ENCODE results near the gene CRMP1. TPM values are rescaled to one million over a fixed set of nuclear protein-coding genes. Genes with fewer than 3 reads are reported as not detected.

CRMP1 gene
- total RNA-seq, 1 donor from 2014 or later: 1.9 TPM

DNA sequence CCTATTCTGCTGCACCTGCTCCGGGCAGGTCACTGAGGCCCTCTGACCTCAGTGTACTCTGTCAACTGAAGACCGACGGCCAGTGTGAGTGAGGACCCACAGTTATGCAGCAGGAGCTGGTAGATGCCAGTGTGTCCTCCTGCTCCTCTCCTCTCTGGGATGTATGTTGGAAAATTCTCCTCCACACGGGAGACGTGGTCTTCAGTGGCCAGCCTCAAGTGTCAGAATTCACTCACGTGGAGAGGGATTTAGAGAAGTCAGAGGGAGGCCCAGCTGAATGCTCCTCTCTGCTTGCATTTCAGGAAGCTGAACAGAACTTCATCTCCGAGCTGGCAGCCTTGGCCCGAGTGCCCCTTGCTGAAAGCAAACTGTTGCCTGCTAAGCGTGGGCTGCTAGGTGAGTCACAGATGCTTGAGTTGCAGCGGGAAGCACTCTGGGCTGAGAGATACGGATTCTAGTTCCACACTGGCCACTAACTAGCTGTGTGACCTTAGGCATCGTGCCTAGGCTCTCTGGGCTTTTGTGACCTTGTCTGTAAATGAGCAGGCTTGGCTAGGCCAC, 83.6 kb downstream of the CRMP1 start:
- TF ChIP-seq, protein P1, sequence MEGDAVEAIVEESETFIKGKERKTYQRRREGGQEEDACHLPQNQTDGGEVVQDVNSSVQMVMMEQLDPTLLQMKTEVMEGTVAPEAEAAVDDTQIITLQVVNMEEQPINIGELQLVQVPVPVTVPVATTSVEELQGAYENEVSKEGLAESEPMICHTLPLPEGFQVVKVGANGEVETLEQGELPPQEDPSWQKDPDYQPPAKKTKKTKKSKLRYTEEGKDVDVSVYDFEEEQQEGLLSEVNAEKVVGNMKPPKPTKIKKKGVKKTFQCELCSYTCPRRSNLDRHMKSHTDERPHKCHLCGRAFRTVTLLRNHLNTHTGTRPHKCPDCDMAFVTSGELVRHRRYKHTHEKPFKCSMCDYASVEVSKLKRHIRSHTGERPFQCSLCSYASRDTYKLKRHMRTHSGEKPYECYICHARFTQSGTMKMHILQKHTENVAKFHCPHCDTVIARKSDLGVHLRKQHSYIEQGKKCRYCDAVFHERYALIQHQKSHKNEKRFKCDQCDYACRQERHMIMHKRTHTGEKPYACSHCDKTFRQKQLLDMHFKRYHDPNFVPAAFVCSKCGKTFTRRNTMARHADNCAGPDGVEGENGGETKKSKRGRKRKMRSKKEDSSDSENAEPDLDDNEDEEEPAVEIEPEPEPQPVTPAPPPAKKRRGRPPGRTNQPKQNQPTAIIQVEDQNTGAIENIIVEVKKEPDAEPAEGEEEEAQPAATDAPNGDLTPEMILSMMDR (IDR thresholded peaks at IDR 0.05): no peak
- H3K4me3 ChIP-seq: no peak overlapping the region
- peaks cover 0 to 5% of the 10 kb centered on the region in 2 donors for H3K9me3 ChIP-seq
- H3K36me3 ChIP-seq: peaks cover 68 to 84% of the 10 kb centered on the region in 2 donors
- DNase-seq (ENCODE audit: low spot score in 2 of 2): no peak
- H3K27me3 ChIP-seq: no peaks in the 10 kb centered on the region
- no peaks in the 10 kb centered on the region for H3K4me1 ChIP-seq
- intact Hi-C loops (cut with DNase I): no loop called here
- no peak overlapping the region for H3K27ac ChIP-seq

DNA sequence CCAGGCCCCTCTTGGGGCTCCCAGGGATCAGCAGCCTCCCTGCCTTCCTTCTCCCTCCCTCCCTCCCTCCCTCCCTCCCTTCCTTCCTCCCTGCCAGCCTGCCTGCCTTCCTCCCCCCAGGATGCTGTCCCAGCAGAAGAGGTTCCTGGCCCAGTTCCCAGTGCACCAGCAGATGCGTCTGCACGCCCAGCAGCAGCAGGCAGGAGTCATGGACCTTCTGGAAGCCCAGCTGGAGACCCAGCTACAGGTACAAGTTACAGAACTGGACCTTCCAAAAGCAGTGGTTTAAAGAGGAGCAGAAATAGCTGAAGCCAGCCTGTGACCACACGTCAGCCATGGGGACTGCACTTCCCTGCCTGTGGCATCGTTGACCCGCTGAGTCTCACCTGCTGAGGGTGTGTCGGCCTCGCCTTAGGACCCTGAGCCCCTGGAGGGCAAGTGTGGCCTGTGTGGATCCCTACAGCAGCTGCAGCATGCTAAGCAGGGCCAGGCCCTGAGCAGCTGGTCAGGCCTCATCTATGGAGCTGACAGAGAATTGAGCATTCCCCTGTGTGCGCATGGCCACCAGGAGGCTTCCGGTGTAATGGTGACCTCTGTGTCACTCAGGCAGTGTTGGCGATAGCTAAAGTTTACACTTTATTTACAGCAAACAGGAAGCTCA, 84.7 kb downstream of the CRMP1 start:
- H3K4me3 ChIP-seq: no peak overlapping the region
- H3K9me3 ChIP-seq: peaks cover 0 to 5% of the 10 kb centered on the region in 2 donors
- no peak for DNase-seq (ENCODE audit: low spot score in 2 of 2)
- H3K27me3 ChIP-seq: no peaks in the 10 kb centered on the region
- TF ChIP-seq, protein P1 (IDR thresholded peaks at IDR 0.05): no peak
- intact Hi-C loops (cut with DNase I): no loop called here
- peaks cover 70 to 84% of the 10 kb centered on the region in 2 donors for H3K36me3 ChIP-seq
- no peaks in the 10 kb centered on the region for H3K4me1 ChIP-seq
- H3K27ac ChIP-seq: no peak overlapping the region

DNA sequence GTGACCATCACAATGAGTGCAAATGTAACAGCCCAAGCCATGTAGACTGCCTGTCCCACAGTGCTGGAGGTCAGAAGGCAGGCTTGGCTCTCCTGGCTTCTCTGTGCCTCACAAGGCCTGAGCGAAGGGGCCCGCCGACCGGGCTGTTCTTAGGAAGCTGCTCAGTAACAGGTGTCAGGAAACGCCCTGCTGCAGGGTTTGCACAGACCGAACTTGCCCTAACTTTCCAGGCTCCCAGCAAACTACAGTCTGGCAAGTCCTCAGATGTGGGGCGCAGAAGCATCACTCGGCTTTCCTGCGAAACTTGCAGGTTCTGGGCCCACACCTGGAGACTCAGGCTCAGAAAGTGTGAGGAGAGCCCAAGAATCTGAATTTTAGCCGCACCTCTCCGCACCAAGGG, 87.6 kb downstream of the CRMP1 start:
- TF ChIP-seq, protein P1 (IDR thresholded peaks at IDR 0.05): no peak
- Histone ChIP-seq H3K4me3 (no peak overlapping the region), H3K9me3 (peaks cover 0 to 3% of the 10 kb centered on the region in 2 donors), H3K4me1 (no peaks in the 10 kb centered on the region), H3K27me3 (no peaks in the 10 kb centered on the region), H3K27ac (no peak overlapping the region), H3K36me3 (peaks cover 65 to 77% of the 10 kb centered on the region in 2 donors)
- no peak for DNase-seq (ENCODE audit: low spot score in 2 of 2)
- intact Hi-C loops (cut with DNase I): no loop called here

DNA sequence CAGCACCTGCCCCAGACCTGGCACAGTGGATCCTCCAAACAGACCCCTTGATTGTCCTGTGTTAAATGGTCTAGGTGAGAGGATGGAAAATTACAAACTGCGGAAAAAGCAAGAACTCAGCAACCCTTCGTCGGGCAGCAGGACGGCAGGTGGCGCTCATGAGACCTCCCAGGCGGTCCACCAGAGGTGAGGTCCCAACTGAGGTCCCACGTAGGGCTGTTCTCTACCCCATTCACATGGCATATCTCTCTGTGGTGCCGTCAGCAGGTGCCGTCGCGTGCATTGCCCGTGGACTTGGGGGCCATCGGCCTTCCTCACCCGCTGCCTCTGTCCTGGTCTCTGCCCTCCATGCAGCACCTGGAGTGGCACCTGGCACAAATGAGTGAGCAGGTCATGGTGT, 88.2 kb downstream of the CRMP1 start:
- intact Hi-C loops (cut with DNase I): no loop called here
- H3K36me3 ChIP-seq: peaks cover 60 to 73% of the 10 kb centered on the region in 2 donors
- no peak overlapping the region for H3K27ac ChIP-seq
- H3K9me3 ChIP-seq: no peaks in the 10 kb centered on the region
- TF ChIP-seq, protein P1 (IDR thresholded peaks at IDR 0.05): no peak
- H3K27me3 ChIP-seq: no peaks in the 10 kb centered on the region
- no peak for DNase-seq (ENCODE audit: low spot score in 2 of 2)
- H3K4me3 ChIP-seq: no peak overlapping the region
- no peaks in the 10 kb centered on the region for H3K4me1 ChIP-seq

DNA sequence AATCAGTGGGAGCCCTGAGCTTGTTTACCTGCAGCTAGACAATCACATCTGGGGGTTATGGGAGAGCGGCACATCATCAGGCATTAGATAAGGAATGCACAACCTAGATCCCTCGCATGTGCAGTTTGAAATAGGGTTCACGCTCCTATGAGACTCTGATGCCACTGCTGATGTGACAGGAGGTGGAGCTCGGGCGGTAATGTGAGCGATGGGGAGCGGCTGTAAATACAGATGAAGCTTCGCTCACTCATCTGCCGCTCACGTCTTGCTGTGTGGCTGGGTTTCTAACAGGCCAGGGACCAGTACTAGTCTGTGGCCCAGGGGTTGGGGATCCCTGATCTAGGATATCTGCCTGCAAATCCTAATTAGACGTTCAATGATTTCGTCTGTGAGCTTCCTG, 90.3 kb downstream of the CRMP1 start:
- Histone ChIP-seq H3K36me3 (peaks cover 61 to 72% of the 10 kb centered on the region in 2 donors), H3K4me3 (no peak overlapping the region), H3K4me1 (no peaks in the 10 kb centered on the region), H3K27me3 (no peaks in the 10 kb centered on the region), H3K9me3 (no peaks in the 10 kb centered on the region), H3K27ac (no peak overlapping the region)
- TF ChIP-seq, protein P1 (IDR thresholded peaks at IDR 0.05): no peak
- DNase-seq (ENCODE audit: low spot score in 2 of 2): no peak
- intact Hi-C loops (cut with DNase I): no loop called here

Measured in ascending aorta (tissue), 2 donors.